Measurements from ENCODE around the gene TBCCD1. TPM values are rescaled to one million over a fixed set of nuclear protein-coding genes. Genes with fewer than 3 reads are reported as not detected.
"Not testable (repeated sequence)": the region's sequence is repeated elsewhere in the genome, so short reads cannot be mapped to it uniquely, and the experiment has no call there.

Gene TBCCD1
- total and polyA plus RNA-seq, 2 experiments from 2014 or later, result 10.9 to 16.4 TPM

GRCh38 chr3:186509423-186509822, 57.7 kb downstream of the TBCCD1 start:
- no peak overlapping the region for H3K4me3 ChIP-seq
- DNase-seq (ENCODE audit: low read depth in 1 of 2, low spot score in 1 of 2), result no peak
- TF ChIP-seq, protein P1, sequence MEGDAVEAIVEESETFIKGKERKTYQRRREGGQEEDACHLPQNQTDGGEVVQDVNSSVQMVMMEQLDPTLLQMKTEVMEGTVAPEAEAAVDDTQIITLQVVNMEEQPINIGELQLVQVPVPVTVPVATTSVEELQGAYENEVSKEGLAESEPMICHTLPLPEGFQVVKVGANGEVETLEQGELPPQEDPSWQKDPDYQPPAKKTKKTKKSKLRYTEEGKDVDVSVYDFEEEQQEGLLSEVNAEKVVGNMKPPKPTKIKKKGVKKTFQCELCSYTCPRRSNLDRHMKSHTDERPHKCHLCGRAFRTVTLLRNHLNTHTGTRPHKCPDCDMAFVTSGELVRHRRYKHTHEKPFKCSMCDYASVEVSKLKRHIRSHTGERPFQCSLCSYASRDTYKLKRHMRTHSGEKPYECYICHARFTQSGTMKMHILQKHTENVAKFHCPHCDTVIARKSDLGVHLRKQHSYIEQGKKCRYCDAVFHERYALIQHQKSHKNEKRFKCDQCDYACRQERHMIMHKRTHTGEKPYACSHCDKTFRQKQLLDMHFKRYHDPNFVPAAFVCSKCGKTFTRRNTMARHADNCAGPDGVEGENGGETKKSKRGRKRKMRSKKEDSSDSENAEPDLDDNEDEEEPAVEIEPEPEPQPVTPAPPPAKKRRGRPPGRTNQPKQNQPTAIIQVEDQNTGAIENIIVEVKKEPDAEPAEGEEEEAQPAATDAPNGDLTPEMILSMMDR (IDR thresholded peaks at IDR 0.05; ENCODE audit: low read depth, low read length), result no peak

GRCh38 chr3:186506857-186507256, 60.3 kb downstream of the TBCCD1 start:
- DNase-seq (ENCODE audit: low read depth in 1 of 2, low spot score in 1 of 2), result no peak
- Histone ChIP-seq H3K27me3 (no peaks in the 10 kb centered on the region), H3K27ac (no peak overlapping the region), H3K4me1 (ENCODE audit: low read depth) (peaks cover 7% of the 10 kb centered on the region), H3K9me3 (ENCODE audit: low read depth) (no peaks in the 10 kb centered on the region), H3K4me3 (no peak overlapping the region), H3K36me3 (no peaks in the 10 kb centered on the region)
- TF ChIP-seq, protein P1 (IDR thresholded peaks at IDR 0.05; ENCODE audit: low read depth, low read length), result no peak

More at GRCh38 chr3:186509423-186509822, 57.7 kb downstream of the TBCCD1 start:
- H3K9me3 ChIP-seq (ENCODE audit: low read depth), result no peaks in the 10 kb centered on the region
- no peaks in the 10 kb centered on the region for H3K36me3 ChIP-seq
- H3K4me1 ChIP-seq (ENCODE audit: low read depth), result no peaks in the 10 kb centered on the region
- no peak overlapping the region for H3K27ac ChIP-seq
- H3K27me3 ChIP-seq, result no peaks in the 10 kb centered on the region

- Histone ChIP-seq H3K27me3 (no peaks in the 10 kb centered on the region), H3K4me3 (no peak overlapping the region), H3K9me3 (ENCODE audit: low read depth) (no peaks in the 10 kb centered on the region), H3K4me1 (ENCODE audit: low read depth) (peaks cover 8% of the 10 kb centered on the region), H3K36me3 (no peaks in the 10 kb centered on the region), H3K27ac (no peak overlapping the region)
- TF ChIP-seq, protein P1 (IDR thresholded peaks at IDR 0.05; ENCODE audit: low read depth, low read length), result no peak
- no peak for DNase-seq (ENCODE audit: low read depth in 1 of 2, low spot score in 1 of 2)
These were observed 60.9 kb downstream of the TBCCD1 start for GRCh38 chr3:186506191-186506739.

DNA sequence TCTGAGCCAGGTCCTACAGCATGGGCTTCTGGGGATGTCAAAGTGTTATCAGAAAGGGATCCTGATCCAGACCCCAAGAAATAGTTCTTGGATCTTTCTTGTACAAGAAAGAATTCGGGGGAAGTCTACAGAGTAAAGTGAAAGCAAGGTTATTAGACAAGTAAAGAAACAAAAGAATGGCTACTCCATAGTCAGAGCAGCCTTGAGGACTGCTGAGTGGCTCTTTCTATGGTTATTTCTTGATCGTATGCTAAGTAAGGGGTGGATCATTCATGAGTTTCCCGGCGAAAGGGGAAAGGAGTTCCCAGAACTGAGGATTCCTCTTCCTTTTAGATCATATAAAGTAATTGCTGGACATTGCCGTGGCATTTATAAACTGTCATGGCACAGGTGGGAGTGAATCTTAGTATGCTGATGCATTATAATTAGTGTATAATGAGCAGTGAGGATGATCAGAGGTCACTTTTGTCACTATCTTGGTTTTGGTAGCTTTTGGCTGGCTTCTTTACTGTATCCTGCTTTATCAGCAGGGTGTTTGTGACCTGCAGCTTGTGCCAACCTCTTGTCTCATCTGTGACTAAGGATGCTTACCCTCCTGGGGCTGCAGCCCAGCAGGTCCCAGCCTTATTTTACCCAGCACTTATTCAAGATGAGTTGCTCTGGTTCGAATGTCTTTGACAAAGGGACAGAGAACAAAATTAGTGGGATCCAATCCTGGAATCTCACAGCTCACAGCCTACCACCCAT, 64.0 kb downstream of the TBCCD1 start:
- TF ChIP-seq, protein P1 (IDR thresholded peaks at IDR 0.05; ENCODE audit: low read depth, low read length), result no peak
- H3K27me3 ChIP-seq, result no peaks in the 10 kb centered on the region
- H3K9me3 ChIP-seq (ENCODE audit: low read depth), result no peaks in the 10 kb centered on the region
- H3K4me3 ChIP-seq, result no peak overlapping the region
- no peak for DNase-seq (ENCODE audit: low read depth in 1 of 2, low spot score in 1 of 2)
- H3K36me3 ChIP-seq, result no peaks in the 10 kb centered on the region
- peak overlapping the region; percentile 25 for H3K27ac ChIP-seq
- H3K4me1 ChIP-seq (ENCODE audit: low read depth), result peaks cover 8% of the 10 kb centered on the region

- Histone ChIP-seq H3K4me1 (ENCODE audit: low read depth) (peaks cover 8% of the 10 kb centered on the region), H3K4me3 (no peak overlapping the region), H3K27me3 (no peaks in the 10 kb centered on the region), H3K27ac (peak overlapping the region; percentile 25), H3K36me3 (no peaks in the 10 kb centered on the region), H3K9me3 (ENCODE audit: low read depth) (no peaks in the 10 kb centered on the region)
- TF ChIP-seq, protein P1 (IDR thresholded peaks at IDR 0.05; ENCODE audit: low read depth, low read length), result no peak
- DNase-seq (ENCODE audit: low read depth in 1 of 2, low spot score in 1 of 2), result peak; percentile 34 to 76
These were observed 64.8 kb downstream of the TBCCD1 start for GRCh38 chr3:186502138-186502948.

GRCh38 chr3:186499949-186500348, 67.2 kb downstream of the TBCCD1 start:
- not testable (repeated sequence) for H3K9me3 ChIP-seq (ENCODE audit: low read depth); H3K36me3 ChIP-seq; H3K27me3 ChIP-seq; H3K4me3 ChIP-seq; H3K27ac ChIP-seq; DNase-seq (ENCODE audit: low read depth in 1 of 2, low spot score in 1 of 2)
- peaks cover 13% of the 10 kb centered on the region for H3K4me1 ChIP-seq (ENCODE audit: low read depth)

GRCh38 chr3:186498022-186498421, 69.1 kb downstream of the TBCCD1 start:
- H3K27ac ChIP-seq; H3K27me3 ChIP-seq; H3K36me3 ChIP-seq; H3K9me3 ChIP-seq (ENCODE audit: low read depth); H3K4me3 ChIP-seq; DNase-seq (ENCODE audit: low read depth in 1 of 2, low spot score in 1 of 2): not testable (repeated sequence)
- H3K4me1 ChIP-seq (ENCODE audit: low read depth), result peaks cover 15% of the 10 kb centered on the region
